Right renal pelvis (tissue), 4 donors: ENCODE data around the gene CD82. TPM values are rescaled to one million over a fixed set of nuclear protein-coding genes. Genes with fewer than 3 reads are reported as not detected.
A peak's percentile ranks its signal among the peaks of the same experiment; 100 is the strongest.

ENCODE experiments used
- DNase-seq, 4 donors: peaks; one replicate each; pipeline ENCODE4 v3.0.0-alpha.2; 2013; ENCODE audit warnings: low read depth in 4 of 4, low spot score in 3 of 4, missing footprints in 1 of 4
- polyA plus RNA-seq, 4 donors: library from polyadenylated mRNA; unstranded; fragments of 120-200 nt; gene quantifications; one replicate each; pipeline ENCODE4 v1.2.1, GENCODE V29; 2013; ENCODE audit not compliant: insufficient read length in 4 of 4

The CD82 gene
- polyA plus RNA-seq, 4 donors: 18.7 to 23.7 (median 20.0) TPM

DNA sequence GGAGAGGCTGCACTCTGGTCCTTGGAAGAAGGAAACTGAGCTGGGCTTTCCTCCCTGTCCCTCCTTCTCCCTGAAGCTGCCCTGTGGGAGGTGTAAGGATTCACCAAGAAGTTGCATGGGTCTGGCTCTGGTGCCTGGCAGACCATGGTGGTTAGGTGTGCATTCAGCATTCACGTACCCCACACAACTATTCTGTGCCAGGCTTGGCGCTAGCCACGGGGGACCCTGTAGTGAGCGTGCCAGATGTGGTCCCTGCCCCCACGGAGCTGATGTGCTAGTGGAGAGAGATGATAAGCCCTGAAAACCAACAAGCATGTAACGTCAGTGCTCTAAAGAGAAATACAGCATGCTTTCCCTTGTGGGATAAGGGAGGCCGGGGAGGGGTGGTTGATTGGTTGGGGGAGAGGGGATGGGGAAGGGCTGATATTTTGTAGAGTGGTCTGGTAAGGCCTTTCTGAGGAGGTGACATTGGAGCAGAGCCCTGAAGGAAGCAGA, 48.9 kb downstream of the CD82 start:
- no peak for DNase-seq

DNA sequence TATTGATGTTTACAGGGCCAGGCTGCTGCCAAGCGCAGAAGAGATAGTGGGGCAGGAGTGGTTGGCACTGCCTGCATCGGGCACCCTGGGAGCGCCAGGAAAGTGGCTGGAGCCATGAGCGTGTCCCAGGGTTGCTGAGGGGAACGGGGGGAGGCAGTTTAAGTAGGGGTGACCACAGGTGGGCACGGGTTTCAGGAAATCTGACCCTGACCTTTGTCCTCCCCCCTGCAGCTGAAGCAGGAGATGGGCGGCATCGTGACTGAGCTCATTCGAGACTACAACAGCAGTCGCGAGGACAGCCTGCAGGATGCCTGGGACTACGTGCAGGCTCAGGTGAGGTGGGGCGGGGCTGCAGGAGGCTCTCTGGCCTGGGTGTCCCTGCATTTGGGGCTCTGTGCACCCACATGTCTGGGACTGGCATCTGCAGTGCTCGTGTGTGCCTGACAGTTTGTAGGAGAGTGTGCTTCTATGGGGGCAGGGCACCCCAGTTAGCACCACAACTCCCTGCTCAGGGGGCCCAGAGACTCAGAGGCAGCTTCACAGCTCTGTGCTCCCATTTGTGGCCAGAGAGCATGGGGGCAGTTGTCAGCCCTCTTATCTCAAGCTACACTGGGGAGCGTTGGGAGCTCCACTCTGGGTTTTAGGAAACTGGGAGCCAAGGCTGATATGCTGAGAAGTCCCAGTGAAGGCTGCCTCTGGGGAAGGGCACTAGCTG, 49.7 kb downstream of the CD82 start:
- no peak for DNase-seq

DNA sequence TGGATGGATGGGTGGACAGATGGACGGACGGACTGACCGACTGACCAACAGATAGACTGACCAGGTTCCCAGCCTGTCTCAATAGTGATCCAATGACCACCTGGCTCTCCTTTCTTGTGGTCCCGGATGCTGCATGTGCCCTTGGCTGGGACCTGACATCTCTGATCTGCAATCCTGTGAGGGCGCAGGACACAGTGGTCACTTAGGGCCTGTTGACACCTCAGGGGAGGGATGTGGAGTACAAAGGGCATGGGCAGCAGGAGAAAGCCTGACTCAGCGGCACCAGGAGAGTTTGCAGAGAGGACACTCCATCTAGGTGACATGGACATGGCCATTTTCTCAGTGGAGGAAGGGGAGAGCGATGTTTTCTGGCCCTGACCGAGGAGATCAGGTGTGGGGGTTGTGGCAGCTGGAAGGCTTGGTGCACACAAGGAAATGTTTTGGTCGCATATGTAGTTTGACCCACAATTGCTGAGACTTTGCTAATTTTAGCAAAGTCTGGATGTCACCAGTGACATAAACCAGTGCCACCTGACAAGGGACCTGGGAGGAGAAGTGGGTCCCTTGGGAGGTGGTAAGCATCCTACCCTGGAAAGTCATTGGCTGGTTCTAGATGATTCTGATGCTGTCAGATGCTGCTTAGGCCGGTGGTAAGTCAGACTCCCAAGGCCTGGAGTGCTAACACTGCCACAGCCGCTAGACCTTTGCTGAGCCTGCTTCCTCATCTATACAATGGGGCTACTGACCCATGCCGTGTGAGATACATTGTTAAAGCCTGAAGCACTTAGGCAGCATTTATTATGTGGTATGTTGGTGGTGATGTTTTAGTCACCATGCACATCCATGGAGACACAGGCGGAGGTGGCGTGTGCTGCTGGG, 50.7 kb downstream of the CD82 start:
- no peak for DNase-seq

DNA sequence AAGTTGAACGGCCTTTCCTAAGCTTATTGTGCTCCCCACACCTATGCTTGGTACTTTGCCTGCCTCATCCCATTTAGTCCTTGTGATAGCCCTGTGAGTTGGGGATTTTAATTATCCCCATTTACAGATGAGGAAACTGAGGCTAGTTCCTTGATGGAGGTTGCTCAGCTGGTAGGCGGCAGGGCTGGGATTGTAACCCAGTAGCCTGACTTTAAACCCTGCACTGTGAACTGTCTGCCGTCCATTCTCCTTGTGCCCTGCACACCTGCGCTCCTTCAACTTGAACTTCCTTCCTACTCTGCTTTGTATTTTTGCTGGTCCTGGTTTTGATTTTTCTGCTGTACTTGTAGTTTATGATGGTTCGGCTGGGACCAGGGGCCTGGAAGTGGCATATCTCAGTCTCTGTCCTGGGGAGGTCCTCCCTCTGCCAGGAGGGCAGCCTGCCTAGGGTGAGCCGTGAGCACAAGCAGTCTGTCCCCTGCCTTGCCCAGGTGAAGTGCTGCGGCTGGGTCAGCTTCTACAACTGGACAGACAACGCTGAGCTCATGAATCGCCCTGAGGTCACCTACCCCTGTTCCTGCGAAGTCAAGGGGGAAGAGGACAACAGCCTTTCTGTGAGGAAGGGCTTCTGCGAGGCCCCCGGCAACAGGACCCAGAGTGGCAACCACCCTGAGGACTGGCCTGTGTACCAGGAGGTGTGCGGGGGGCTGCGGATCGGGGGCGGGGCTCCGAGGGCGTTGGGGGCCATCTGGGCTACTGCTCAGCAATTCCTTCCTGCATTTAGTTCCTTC, 52.4 kb downstream of the CD82 start:
- no peak for DNase-seq

DNA sequence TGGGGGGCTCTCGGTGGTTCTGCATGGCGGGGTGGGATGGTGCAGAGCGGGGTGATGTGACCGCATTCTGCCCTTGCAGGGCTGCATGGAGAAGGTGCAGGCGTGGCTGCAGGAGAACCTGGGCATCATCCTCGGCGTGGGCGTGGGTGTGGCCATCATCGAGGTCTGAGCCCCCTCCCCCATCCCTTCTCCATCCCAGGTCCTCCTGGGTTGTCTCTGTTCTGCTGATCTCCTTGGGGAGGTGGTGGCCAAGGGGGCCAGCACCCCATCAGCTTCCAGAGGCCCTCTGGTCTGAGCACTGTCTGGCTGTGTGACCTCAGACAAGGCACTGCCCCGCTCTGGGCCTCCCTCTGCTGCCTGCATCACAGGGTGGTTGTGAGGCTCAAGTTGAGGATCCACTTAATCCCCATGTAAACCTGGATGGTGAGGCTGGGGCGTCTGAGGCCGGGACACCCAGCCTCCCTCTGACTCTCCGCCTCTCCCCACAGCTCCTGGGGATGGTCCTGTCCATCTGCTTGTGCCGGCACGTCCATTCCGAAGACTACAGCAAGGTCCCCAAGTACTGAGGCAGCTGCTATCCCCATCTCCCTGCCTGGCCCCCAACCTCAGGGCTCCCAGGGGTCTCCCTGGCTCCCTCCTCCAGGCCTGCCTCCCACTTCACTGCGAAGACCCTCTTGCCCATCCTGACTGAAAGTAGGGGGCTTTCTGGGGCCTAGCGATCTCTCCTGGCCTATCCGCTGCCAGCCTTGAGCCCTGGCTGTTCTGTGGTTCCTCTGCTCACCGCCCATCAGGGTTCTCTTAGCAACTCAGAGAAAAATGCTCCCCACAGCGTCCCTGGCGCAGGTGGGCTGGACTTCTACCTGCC, 53.3 kb downstream of the CD82 start:
- DNase-seq: no peak

DNA sequence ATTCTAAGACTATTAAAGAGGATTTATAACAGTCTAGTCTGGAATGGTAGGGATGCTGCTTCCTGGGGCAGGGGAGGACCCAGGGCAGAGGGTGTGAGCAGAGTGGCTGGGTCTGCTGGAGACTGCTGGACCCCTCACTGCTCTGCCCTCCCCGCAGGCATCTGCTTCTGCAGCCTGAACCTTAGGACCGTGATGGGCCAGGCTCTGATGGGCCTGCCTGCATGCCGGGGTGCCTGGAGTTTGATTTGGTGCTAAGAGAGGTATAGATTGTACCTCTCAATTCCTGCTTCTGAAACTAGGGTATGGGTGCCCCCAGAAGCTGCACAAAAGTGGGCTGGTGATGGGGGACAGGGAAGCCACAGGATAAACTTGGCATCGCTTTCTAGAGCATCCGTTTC, 54.9 kb downstream of the CD82 start:
- no peak for DNase-seq

DNA sequence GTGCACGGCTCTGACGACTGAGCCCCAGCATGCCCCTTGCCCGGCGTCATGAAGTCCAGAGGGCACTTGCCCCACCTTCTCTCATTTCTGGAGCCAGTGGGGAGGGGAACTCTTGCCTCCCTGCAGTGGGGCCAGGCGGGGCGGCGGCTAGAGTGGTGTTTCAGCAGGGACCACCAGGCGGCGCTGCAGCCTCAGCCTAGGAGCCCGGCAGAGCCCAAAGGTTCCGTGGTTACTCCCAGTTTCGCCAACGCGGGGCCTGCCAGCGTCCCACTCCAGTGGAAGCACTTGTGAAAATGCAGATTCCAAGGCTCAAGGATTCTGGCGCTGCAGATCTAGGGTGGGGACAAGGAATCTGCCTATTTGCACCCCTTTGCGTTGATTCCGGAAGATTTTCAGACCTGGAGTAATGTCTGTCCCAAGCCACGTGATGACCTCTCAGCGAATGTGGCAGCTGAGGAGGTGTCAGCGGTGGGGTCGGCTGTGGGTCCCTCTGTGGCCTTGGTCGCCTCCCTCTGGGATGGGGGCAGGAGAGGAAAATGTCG, 55.7 kb downstream of the CD82 start:
- peak; percentile 42 to 69 (median 56) for DNase-seq

DNA sequence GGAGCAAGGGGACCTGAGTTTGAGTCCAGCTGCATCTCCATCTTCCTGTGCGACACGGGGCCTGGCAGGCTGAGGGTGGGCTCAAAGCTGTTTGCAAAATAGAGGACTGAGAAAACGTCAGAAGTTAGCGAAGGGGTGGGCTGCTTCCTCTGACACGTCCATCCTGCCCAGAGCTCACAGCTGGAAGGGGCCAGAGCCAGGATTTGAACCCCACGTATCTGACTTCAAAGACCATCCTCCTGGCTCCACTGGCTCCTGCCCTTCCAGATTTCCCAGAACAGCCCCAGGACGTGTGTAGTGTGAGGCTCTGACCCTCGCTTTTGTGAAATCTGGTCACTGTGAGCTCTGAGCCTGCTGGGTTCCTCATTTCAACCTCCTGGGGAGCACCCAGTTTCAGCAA, 56.3 kb downstream of the CD82 start:
- no peak for DNase-seq

DNA sequence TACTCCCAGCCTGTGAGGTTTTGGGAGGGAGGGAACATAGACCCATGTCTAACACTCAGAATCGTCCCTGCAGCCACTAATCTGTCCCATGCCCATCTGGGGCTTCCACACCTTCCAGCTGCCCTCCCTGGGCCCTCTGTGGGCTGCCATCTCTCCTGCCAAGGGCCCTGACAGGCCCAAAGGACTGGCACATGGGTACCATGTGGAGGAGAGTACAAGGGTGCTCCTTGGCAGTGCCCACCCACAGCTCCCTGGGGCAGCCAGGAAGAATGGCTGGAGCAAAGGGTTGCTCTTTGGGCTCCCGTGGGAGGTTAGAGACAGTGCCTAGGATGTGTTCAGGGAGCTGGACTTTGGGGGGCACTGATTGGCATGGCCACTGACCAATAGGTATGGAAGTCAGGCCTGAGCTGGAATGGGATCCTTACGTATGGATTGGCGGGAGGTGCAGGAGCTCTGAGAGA, 56.8 kb downstream of the CD82 start:
- DNase-seq: no peak

DNA sequence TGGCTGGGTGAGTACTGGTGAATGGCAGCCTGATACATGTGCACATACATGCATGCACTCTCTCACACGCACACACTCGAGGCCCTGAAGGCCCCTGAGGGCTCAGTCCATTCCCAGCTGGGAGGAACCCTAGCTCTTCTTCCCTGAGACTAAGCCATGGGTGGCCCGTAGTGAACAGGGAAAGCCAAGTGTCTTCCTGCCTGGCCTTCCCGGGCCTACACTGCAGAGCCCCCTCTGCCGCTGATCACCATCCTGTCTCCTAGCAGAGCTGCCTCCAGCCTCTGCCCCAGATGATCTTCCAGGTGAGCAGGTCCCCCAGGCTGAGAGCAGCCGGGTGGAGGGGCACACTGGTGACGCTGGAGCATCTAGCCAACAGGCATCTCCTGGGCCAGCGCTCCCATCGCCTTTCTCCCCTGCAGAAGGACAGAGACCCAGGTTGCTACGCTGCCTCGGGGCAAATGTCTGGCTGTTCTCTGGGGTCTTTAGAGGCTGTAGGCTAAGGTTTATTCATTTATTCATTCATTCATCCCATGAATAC, 57.3 kb downstream of the CD82 start:
- DNase-seq: no peak

DNA sequence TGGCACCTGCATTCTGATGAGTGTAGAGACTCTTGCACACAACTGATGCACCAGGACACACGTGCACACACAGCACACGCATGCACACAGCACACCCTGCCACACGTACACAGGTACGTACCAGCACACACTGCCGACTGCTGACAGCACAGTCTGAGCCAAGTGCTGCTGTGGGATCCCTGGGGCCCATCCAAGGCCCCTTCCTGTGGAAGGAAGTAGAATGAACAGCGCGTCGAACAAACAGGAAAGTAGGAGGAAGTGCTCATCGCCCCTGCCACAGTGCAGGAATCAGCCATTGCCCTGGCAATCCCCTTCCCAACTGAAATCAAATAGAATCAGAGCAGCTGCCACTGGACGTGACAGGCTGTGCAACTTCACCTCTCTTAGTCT, 57.9 kb downstream of the CD82 start:
- DNase-seq: no peak

DNA sequence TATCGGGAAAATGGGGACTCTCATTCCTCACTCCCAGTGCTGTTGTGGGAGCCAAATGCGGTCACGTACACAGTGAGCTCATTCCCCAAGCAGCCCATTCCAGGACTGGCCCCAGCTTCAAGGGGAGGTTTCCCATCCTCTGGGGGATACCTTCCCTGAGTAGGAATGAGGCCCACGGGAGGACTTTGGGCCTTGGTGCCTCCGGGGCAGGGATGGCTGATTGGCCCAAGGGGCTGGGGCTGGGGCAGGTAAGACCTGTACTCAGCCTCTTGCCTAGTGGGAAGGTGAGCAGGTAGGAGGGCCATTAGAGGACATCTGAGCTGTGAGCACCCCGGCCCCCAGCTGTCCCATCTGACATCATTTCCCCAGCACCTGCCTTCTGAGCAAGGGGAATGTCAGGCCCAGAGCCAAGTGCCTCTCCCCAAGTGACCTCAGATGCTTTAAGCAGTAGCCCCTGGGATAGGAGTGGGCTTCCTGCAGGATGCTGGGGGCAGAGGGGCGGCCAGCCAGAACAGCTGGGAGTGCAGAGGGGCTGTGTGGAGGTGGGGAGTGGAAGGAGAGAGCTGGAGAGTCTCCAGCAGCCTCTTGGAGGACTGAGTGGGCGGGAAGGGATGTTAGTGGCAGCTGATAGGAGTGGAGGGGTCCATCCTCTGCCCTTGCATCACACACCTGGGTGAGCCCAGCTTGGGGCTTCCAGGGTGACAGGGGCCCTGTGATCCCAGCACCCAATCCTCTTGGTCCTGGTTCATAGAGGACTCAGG, 58.4 kb downstream of the CD82 start:
- no peak for DNase-seq

DNA sequence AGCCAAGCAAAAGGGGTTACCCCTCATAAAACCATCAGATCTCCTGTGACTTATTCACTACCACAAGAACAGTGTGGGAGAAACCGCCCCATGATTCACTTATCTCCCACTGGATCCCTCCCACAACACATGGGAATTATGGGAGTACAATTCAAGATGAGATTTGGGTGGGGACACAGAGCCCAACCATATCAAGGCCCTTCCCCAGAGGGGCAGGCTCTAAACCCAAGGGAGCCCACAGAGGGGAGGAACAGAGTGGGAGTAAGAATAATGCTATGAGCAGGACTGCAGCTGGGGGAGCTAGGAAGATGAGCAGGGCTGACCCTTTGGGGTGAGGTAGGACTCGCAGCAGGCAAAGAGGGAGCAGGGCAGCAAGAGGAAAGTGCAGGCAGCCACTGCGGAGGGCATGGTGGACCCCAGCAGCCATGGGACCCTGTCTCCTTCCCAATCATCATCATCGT, 59.3 kb downstream of the CD82 start:
- DNase-seq: no peak

DNA sequence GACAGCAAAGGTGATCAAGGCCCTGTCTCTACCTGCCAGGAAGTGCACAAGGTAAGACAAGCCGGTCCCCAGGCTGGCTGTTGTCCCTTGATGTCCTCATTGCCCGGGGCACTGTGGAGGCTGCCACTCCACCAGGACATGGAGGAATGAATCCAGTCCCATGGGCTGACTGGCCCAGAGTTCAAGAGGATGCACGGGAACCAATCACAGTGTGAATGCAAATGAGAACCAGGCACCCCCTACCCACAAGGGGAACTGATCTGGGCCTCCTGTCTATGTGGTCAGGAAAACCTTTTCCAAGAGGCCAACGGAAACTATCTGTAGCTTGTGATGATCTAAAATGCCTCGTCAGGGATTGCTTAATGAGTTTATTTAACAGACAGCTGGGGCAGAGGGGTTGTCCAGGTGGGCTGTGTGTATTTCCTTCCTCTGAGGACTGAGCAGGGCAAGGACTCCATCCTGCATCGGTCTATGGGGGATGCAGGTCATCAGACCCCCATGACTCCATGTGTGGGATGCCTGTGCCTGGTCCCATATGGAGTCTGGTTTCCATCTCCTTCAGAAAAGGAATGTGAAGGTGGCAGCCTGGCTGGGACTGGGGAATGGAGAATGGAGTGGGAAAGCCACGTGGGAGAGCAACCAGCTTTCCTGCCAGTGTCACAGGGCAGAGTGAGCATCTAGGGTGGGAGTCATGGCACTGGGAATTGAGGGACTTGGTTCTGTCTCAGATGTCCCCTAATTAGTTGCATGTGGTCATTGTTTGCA, 60.5 kb downstream of the CD82 start:
- DNase-seq: no peak

DNA sequence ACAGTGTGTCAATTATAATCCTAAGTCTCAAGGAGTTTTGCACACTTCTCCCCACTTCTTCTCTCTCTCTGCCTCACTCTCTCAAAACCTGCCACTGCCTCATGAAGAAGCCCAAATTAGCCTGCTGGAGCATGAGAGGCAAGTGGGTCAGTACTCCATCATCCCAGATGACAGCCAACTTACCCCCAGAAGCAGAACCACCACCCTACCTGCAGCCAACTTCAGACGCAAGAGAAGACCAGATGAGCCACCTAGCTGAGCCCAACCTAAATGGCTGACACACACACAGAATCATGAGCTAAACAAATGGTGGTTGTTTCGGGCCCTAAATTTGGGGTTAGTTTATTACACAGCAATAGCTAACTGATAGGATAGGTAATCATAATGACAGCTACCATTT, 61.2 kb downstream of the CD82 start:
- DNase-seq: no peak

DNA sequence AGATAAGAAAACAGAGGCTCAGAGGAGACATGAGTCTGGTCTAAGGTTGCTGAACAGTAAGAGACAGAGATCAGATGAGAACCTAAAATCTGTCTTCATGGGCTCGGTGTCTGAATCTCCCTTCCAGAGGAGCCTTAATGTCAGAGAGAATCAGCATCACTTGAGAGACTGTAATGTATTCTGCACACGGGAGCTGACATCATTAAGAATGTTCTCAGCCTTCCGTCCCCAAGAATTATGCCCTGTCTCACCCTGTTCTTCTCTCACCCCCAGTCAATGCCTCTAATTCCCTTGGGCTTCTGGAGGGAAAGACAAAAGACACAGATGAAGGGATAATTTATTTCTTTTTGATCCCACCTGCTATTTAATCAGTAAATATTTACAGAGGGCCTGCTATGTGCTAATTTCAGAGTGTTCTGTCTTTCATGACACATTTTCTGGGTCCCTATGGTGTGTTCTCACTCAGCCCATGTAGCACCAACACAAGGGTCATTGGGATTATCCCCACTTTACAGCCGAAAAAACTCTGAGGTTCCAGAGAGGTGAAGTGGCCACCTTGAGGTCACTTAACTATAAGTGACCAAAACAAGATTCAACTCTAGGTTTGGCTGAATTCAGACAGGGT, 61.8 kb downstream of the CD82 start:
- no peak for DNase-seq

DNA sequence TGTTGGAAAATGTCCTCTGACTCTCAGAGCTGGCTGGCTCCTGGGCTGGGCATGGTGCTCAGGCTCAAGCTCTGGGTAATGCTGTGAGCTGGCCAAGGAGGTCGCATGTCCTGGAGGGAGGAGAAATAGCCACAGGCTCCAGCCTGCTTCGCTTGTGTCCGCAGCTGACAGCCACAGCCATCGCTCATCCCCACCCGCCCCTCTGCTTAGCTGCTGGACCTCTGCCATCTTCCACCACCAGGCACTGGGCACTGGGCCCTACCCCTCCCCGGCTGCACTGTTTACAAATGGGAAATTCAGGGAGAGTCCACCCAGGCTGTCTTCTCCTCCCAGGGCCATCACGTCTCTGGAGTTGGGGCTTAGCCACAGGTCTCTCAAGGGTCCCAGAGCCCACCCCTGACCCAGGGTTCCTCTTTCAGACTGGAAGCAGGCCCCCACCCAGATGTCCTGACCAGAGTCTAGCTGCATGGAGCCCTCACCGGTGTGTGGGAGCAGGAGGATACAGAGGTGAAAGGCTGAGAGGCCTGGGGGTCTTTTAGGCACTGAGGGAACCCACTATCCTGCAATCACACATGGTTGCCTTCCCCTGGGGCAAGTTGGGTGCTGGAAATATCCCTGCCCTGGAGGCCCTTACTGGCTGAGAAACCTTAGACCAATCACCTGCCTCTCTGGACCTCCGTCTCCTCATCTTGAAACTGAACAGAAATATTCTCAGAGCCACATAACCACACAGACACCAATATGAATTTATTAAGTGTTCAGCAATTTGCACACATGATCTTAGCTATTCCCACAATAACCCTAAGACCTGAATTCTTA, 62.7 kb downstream of the CD82 start:
- no peak for DNase-seq
